ENCODE measurements around the gene CSKMT.

GRCh38 chr11:62706850-62707247, 41.7 kb downstream of the CSKMT start:
- TF ChIP-seq, protein P1, sequence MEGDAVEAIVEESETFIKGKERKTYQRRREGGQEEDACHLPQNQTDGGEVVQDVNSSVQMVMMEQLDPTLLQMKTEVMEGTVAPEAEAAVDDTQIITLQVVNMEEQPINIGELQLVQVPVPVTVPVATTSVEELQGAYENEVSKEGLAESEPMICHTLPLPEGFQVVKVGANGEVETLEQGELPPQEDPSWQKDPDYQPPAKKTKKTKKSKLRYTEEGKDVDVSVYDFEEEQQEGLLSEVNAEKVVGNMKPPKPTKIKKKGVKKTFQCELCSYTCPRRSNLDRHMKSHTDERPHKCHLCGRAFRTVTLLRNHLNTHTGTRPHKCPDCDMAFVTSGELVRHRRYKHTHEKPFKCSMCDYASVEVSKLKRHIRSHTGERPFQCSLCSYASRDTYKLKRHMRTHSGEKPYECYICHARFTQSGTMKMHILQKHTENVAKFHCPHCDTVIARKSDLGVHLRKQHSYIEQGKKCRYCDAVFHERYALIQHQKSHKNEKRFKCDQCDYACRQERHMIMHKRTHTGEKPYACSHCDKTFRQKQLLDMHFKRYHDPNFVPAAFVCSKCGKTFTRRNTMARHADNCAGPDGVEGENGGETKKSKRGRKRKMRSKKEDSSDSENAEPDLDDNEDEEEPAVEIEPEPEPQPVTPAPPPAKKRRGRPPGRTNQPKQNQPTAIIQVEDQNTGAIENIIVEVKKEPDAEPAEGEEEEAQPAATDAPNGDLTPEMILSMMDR (IDR thresholded peaks at IDR 0.05 in 8 of 11, conservative IDR thresholded peaks at IDR 0.05 in 3 of 11): no peak
- TF ChIP-seq POLR2AphosphoS5 (IDR thresholded peaks at IDR 0.05): no peak
- TF ChIP-seq POLR2A (IDR thresholded peaks at IDR 0.05): no peak
